ENCODE data around the gene VSTM4.

DNA sequence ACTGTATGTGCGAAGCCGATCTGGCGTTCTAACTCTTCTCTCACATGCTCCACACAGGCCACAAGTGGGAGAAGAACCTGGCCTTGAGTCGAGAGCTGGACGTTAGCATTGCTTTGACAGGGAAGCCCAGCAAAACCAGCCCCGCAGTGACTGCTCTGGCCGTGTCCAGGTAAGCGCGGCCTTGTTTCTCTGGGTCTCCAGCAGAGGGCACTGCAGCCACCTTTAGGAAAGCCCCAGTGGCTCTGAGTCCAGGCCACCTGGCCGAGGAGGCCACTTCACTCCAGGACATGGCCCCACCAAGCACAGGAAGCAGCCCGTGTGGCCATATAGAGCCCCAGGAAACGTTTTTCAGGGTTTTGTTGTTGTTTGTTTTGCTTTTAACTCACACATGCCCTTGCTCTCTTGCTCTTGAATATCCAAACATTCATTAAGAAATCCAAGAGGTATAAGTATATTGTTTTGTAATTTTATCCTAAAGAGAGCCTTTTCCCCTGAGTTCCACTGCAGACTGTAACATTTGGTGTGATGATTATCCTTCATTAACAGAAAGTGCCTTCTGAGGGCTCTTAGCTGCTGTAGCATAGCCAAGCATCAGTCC is 133.9 kb downstream of the VSTM4 start:
- TF ChIP-seq, protein P1, sequence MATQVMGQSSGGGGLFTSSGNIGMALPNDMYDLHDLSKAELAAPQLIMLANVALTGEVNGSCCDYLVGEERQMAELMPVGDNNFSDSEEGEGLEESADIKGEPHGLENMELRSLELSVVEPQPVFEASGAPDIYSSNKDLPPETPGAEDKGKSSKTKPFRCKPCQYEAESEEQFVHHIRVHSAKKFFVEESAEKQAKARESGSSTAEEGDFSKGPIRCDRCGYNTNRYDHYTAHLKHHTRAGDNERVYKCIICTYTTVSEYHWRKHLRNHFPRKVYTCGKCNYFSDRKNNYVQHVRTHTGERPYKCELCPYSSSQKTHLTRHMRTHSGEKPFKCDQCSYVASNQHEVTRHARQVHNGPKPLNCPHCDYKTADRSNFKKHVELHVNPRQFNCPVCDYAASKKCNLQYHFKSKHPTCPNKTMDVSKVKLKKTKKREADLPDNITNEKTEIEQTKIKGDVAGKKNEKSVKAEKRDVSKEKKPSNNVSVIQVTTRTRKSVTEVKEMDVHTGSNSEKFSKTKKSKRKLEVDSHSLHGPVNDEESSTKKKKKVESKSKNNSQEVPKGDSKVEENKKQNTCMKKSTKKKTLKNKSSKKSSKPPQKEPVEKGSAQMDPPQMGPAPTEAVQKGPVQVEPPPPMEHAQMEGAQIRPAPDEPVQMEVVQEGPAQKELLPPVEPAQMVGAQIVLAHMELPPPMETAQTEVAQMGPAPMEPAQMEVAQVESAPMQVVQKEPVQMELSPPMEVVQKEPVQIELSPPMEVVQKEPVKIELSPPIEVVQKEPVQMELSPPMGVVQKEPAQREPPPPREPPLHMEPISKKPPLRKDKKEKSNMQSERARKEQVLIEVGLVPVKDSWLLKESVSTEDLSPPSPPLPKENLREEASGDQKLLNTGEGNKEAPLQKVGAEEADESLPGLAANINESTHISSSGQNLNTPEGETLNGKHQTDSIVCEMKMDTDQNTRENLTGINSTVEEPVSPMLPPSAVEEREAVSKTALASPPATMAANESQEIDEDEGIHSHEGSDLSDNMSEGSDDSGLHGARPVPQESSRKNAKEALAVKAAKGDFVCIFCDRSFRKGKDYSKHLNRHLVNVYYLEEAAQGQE (IDR thresholded peaks at IDR 0.05; ENCODE audit: unreplicated experiment), result no peak
- TF ChIP-seq EZH2phosphoT487 (IDR thresholded peaks at IDR 0.05; ENCODE audit: unreplicated experiment) (no peak), POLR2AphosphoS5 (IDR thresholded peaks at IDR 0.05; ENCODE audit: low read depth) (no peak), JUNB (IDR thresholded peaks at IDR 0.05; ENCODE audit: unreplicated experiment) (no peak), EZH2 (IDR thresholded peaks at IDR 0.05; ENCODE audit: low read depth, unreplicated experiment) (no peak)
- TF ChIP-seq, protein P2, sequence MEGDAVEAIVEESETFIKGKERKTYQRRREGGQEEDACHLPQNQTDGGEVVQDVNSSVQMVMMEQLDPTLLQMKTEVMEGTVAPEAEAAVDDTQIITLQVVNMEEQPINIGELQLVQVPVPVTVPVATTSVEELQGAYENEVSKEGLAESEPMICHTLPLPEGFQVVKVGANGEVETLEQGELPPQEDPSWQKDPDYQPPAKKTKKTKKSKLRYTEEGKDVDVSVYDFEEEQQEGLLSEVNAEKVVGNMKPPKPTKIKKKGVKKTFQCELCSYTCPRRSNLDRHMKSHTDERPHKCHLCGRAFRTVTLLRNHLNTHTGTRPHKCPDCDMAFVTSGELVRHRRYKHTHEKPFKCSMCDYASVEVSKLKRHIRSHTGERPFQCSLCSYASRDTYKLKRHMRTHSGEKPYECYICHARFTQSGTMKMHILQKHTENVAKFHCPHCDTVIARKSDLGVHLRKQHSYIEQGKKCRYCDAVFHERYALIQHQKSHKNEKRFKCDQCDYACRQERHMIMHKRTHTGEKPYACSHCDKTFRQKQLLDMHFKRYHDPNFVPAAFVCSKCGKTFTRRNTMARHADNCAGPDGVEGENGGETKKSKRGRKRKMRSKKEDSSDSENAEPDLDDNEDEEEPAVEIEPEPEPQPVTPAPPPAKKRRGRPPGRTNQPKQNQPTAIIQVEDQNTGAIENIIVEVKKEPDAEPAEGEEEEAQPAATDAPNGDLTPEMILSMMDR (conservative IDR thresholded peaks at IDR 0.05; ENCODE audit: low read depth in 2 of 2), result peak; percentile 78 to 91
- TF ChIP-seq, protein P3, sequence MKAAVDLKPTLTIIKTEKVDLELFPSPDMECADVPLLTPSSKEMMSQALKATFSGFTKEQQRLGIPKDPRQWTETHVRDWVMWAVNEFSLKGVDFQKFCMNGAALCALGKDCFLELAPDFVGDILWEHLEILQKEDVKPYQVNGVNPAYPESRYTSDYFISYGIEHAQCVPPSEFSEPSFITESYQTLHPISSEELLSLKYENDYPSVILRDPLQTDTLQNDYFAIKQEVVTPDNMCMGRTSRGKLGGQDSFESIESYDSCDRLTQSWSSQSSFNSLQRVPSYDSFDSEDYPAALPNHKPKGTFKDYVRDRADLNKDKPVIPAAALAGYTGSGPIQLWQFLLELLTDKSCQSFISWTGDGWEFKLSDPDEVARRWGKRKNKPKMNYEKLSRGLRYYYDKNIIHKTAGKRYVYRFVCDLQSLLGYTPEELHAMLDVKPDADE (IDR thresholded peaks at IDR 0.05), result no peak
- TF ChIP-seq, protein P4, sequence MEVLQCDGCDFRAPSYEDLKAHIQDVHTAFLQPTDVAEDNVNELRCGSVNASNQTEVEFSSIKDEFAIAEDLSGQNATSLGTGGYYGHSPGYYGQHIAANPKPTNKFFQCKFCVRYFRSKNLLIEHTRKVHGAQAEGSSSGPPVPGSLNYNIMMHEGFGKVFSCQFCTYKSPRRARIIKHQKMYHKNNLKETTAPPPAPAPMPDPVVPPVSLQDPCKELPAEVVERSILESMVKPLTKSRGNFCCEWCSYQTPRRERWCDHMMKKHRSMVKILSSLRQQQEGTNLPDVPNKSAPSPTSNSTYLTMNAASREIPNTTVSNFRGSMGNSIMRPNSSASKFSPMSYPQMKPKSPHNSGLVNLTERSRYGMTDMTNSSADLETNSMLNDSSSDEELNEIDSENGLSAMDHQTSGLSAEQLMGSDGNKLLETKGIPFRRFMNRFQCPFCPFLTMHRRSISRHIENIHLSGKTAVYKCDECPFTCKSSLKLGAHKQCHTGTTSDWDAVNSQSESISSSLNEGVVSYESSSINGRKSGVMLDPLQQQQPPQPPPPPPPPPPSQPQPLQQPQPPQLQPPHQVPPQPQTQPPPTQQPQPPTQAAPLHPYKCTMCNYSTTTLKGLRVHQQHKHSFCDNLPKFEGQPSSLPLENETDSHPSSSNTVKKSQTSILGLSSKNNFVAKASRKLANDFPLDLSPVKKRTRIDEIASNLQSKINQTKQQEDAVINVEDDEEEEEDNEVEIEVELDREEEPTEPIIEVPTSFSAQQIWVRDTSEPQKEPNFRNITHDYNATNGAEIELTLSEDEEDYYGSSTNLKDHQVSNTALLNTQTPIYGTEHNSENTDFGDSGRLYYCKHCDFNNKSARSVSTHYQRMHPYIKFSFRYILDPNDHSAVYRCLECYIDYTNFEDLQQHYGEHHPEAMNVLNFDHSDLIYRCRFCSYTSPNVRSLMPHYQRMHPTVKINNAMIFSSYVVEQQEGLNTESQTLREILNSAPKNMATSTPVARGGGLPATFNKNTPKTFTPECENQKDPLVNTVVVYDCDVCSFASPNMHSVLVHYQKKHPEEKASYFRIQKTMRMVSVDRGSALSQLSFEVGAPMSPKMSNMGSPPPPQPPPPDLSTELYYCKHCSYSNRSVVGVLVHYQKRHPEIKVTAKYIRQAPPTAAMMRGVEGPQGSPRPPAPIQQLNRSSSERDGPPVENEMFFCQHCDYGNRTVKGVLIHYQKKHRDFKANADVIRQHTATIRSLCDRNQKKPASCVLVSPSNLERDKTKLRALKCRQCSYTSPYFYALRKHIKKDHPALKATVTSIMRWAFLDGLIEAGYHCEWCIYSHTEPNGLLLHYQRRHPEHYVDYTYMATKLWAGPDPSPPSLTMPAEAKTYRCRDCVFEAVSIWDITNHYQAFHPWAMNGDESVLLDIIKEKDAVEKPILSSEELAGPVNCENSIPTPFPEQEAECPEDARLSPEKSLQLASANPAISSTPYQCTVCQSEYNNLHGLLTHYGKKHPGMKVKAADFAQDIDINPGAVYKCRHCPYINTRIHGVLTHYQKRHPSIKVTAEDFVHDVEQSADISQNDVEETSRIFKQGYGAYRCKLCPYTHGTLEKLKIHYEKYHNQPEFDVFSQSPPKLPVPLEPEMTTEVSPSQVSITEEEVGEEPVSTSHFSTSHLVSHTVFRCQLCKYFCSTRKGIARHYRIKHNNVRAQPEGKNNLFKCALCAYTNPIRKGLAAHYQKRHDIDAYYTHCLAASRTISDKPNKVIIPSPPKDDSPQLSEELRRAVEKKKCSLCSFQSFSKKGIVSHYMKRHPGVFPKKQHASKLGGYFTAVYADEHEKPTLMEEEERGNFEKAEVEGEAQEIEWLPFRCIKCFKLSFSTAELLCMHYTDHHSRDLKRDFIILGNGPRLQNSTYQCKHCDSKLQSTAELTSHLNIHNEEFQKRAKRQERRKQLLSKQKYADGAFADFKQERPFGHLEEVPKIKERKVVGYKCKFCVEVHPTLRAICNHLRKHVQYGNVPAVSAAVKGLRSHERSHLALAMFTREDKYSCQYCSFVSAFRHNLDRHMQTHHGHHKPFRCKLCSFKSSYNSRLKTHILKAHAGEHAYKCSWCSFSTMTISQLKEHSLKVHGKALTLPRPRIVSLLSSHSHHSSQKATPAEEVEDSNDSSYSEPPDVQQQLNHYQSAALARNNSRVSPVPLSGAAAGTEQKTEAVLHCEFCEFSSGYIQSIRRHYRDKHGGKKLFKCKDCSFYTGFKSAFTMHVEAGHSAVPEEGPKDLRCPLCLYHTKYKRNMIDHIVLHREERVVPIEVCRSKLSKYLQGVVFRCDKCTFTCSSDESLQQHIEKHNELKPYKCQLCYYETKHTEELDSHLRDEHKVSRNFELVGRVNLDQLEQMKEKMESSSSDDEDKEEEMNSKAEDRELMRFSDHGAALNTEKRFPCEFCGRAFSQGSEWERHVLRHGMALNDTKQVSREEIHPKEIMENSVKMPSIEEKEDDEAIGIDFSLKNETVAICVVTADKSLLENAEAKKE (CRISPR knock-in tag; IDR thresholded peaks at IDR 0.05), result peak; percentile 66; the same call in 1 of the 2 replicates

All from GM23338 (cell line).